Measurements from ENCODE around the gene COL2A1. TPM values are rescaled to one million over a fixed set of nuclear protein-coding genes. Genes with fewer than 3 reads are reported as not detected.

COL2A1 gene
- total and polyA plus RNA-seq, 9 of the 15 experiments (the other 6 are each of a cell fraction or from before 2014, with no cell fraction given) = 0.46 TPM; not detected in 8

GRCh38 chr12:48051681-48052080, 47.4 kb upstream of the COL2A1 start (continued):
- no peak for TF ChIP-seq CHD7 (IDR thresholded peaks at IDR 0.05; ENCODE audit: low read depth, low read length)
- no peak for TF ChIP-seq ADNP (tag; IDR thresholded peaks at IDR 0.05)
- no peak for TF ChIP-seq SREBF1 (IDR thresholded peaks at IDR 0.05; ENCODE audit: borderline replicate concordance, low read depth, low read length)
- no peak for TF ChIP-seq NCOA4 (IDR thresholded peaks at IDR 0.05; ENCODE audit: partially characterized antibody)
- no peak for TF ChIP-seq MECOM (CRISPR knock-in tag; IDR thresholded peaks at IDR 0.05)
- no peak for TF ChIP-seq ZBTB11 (CRISPR knock-in tag; IDR thresholded peaks at IDR 0.05)
- TF ChIP-seq FOXO4 (CRISPR knock-in tag; IDR thresholded peaks at IDR 0.05) = no peak
- no peak for TF ChIP-seq PTBP1 (IDR thresholded peaks at IDR 0.05; ENCODE audit: low read depth, low read length)
- TF ChIP-seq FUS (optimal IDR thresholded peaks at IDR 0.05; ENCODE audit: low read depth, low read length) = no peak
- no peak for TF ChIP-seq U2AF2 (optimal IDR thresholded peaks at IDR 0.05; ENCODE audit: low read depth, low read length)
